Measurements from ENCODE around the gene COL20A1. TPM values are rescaled to one million over a fixed set of nuclear protein-coding genes. Genes with fewer than 3 reads are reported as not detected.

The COL20A1 gene
- total RNA-seq, 6 experiments from 2014 or later = 0.02 TPM; not detected in 5

DNA sequence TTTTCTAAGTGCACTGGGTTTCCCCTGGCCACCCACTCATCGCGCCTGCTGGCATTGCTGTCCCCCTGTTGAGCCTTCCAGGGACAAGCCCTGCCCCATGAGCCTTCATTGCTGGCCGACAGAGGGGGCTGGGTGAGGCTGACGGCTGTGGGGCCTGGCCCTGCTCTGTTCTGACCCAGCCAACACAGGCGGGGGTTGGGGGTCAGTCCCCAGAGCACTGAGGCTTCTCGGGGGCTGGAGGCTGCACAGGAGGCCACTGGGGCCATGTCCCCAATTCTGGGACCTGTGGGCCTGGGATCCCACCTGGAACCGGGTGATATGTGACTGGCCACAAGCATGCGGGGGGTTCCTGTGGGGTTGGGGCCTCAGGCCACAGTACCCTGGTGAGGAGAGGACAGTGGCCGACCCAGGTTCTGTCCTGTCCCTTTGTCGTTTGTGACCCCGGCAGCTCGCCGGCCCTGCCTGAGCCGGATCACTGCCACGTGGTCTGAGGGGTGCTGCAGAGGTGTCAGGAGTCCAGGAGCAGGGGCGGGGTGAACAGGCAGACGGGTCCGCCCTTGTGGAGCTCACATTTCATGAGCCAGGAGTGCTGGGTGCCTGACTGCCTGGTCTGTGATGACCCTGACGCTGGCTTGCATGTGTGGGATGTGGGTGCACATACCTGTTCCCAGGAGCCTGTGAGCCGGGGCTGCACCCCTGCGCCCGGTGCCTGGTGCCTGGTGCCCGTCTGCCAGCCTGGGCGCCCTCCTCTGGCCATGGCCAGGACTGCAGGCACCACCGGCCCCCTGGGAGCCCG lies 2.1 kb upstream of the COL20A1 start:
- Mint-ChIP-seq H3K36me3 (ENCODE audit: low read depth) (no peaks in the 10 kb centered on the region), H3K27ac (no peak overlapping the region), H3K4me3 (no peak overlapping the region)

DNA sequence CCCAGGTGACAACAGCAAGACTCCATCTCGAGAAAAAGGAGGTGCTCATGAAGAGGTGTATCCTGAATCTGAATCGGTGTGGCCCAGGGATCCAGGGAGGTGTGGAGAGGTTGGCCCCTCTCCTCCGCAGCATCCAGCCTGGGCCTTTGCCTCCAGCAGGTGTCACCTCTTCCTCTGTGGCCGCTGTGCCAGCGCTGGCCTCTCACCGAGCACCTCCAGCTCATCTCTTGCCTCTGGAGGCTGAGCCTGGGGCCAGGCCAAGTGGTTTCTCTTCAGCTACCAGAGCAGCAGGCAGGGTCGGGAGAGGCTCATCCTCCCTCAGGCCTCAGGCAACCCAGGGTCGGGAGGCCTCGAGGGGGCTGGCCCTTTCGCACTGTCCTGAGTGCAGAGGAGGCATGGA lies 1.2 kb upstream of the COL20A1 start:
- TF ChIP-seq, protein P1, sequence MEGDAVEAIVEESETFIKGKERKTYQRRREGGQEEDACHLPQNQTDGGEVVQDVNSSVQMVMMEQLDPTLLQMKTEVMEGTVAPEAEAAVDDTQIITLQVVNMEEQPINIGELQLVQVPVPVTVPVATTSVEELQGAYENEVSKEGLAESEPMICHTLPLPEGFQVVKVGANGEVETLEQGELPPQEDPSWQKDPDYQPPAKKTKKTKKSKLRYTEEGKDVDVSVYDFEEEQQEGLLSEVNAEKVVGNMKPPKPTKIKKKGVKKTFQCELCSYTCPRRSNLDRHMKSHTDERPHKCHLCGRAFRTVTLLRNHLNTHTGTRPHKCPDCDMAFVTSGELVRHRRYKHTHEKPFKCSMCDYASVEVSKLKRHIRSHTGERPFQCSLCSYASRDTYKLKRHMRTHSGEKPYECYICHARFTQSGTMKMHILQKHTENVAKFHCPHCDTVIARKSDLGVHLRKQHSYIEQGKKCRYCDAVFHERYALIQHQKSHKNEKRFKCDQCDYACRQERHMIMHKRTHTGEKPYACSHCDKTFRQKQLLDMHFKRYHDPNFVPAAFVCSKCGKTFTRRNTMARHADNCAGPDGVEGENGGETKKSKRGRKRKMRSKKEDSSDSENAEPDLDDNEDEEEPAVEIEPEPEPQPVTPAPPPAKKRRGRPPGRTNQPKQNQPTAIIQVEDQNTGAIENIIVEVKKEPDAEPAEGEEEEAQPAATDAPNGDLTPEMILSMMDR (IDR thresholded peaks at IDR 0.05) = no peak
- no peaks in the 10 kb centered on the region for H3K36me3 Mint-ChIP-seq (ENCODE audit: low read depth)
- peaks cover 30% of the 10 kb centered on the region for H3K27me3 Mint-ChIP-seq (ENCODE audit: insufficient read depth)
- no peak overlapping the region for H3K27ac Mint-ChIP-seq
- no peak overlapping the region; the same call in 1 of the 2 replicates for H3K4me3 Mint-ChIP-seq
- H3K9me3 Mint-ChIP-seq = no peaks in the 10 kb centered on the region
- no peaks in the 10 kb centered on the region for H3K4me1 Mint-ChIP-seq (ENCODE audit: low read depth)
- DNase-seq = no peak

More for the DNA sequence above, 2.1 kb upstream of the COL20A1 start:
- TF ChIP-seq, protein P1 (IDR thresholded peaks at IDR 0.05) = peak; percentile 89
- H3K4me1 Mint-ChIP-seq (ENCODE audit: low read depth) = no peaks in the 10 kb centered on the region
- H3K27me3 Mint-ChIP-seq (ENCODE audit: insufficient read depth) = peaks cover 22% of the 10 kb centered on the region
- peak; percentile 16 for DNase-seq
- H3K9me3 Mint-ChIP-seq = no peaks in the 10 kb centered on the region

DNA sequence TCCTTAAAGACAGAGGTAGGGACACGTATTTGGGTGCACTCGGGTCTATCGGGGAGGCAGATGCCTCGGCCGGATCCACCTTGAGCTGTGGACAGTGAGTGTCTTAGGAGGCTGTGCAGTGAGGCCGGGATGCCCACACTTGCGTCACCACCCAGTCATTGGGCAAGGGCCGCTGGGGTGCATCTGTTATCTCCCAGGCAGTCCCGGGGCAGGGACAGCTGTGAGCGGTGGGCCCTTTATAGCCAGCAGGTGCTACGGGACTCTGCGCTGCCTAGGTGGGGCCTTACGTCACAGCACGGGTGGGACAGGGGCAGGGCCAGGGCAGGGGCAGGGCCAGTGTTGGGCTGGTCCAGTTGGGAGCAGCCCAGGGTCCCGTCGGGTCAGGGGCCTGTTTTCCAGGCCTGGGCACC lies 689 bp upstream of the COL20A1 start:
- Mint-ChIP-seq H3K9me3 (no peaks in the 10 kb centered on the region), H3K27me3 (ENCODE audit: insufficient read depth) (peaks cover 30% of the 10 kb centered on the region), H3K4me1 (ENCODE audit: low read depth) (no peaks in the 10 kb centered on the region), H3K4me3 (no peak overlapping the region), H3K27ac (no peak overlapping the region), H3K36me3 (ENCODE audit: low read depth) (no peaks in the 10 kb centered on the region)
- DNase-seq = no peak
- TF ChIP-seq, protein P1 (IDR thresholded peaks at IDR 0.05) = no peak

- H3K27ac Mint-ChIP-seq = no peak overlapping the region
- peaks cover 30% of the 10 kb centered on the region for H3K27me3 Mint-ChIP-seq (ENCODE audit: insufficient read depth)
- DNase-seq = no peak
- H3K4me3 Mint-ChIP-seq = no peak overlapping the region
- H3K4me1 Mint-ChIP-seq (ENCODE audit: low read depth) = no peaks in the 10 kb centered on the region
- TF ChIP-seq, protein P1 (IDR thresholded peaks at IDR 0.05) = no peak
- no peaks in the 10 kb centered on the region for H3K9me3 Mint-ChIP-seq
- H3K36me3 Mint-ChIP-seq (ENCODE audit: low read depth) = no peaks in the 10 kb centered on the region
Observed at GRCh38 chr20:63293456-63293855, 470 bp downstream of the COL20A1 start.

DNA sequence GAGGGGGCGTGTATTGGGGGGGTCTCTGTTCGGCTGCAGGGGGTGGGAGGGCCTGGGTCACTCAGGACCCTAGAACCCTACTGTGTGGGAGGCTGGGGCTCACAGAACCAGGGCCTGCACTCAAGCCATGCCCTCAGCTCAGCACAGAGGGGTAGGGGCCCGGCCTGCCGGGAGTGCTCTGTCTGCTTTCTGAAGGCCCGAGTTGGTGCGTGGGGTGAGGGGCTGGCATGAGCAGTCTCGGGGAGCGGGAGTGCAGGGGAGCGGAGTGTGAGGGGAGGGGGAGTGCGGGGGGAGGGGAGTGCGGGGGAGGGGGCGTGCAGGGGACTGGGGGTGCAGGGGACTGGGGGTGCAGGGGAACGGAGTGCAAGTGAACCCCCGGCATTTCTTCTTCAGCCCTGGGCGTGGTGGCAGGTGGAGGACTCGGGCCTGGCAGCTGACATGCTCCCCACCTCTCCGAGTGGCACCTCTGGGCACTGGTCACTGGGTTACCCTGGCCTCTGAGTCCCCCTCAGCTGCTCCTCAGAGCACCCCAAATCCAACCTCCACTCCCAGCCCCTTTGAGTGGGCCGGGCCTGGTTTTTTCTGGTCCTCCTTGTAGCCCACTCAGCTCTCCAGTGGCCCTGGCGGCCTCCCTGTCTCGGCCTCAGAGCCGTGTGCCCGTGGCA lies 1.0 kb downstream of the COL20A1 start:
- Mint-ChIP-seq H3K36me3 (ENCODE audit: low read depth) (no peaks in the 10 kb centered on the region), H3K4me3 (no peak overlapping the region), H3K4me1 (ENCODE audit: low read depth) (no peaks in the 10 kb centered on the region), H3K9me3 (no peaks in the 10 kb centered on the region), H3K27ac (no peak overlapping the region), H3K27me3 (ENCODE audit: insufficient read depth) (peaks cover 28% of the 10 kb centered on the region)
- TF ChIP-seq, protein P1 (IDR thresholded peaks at IDR 0.05) = no peak
- DNase-seq = no peak
